Kidney glomerular epithelial cell (primary cell): ENCODE results near the gene HERPUD2.
"Not testable (repeated sequence)": the region's sequence is repeated elsewhere in the genome, so short reads cannot be mapped to it uniquely, and the experiment has no call there.

Source experiments
- DNase-seq: peaks from one replicate; lab custom pipeline; 2025; lab: John Stamatoyannopoulos, UW

Gene HERPUD2

GRCh38 chr7:35605760-35606159 is 89.2 kb downstream of the HERPUD2 start:
- peak; percentile 58 for DNase-seq

- DNase-seq, result no peak
These were observed 90.3 kb downstream of the HERPUD2 start for GRCh38 chr7:35604595-35604994.

GRCh38 chr7:35599645-35600044 is 95.3 kb downstream of the HERPUD2 start:
- no peak for DNase-seq

GRCh38 chr7:35599061-35599460 is 95.9 kb downstream of the HERPUD2 start:
- DNase-seq, result no peak

GRCh38 chr7:35596061-35596460 is 98.9 kb downstream of the HERPUD2 start:
- no peak for DNase-seq

- no peak for DNase-seq
These were observed 101.0 kb downstream of the HERPUD2 start for GRCh38 chr7:35593899-35594298.

- DNase-seq, result no peak
These were observed 106.3 kb downstream of the HERPUD2 start for GRCh38 chr7:35588647-35589046.

- DNase-seq, result no peak
These were observed 109.9 kb downstream of the HERPUD2 start for GRCh38 chr7:35584990-35585389.

GRCh38 chr7:35584533-35584932 is 110.4 kb downstream of the HERPUD2 start:
- not testable (repeated sequence) for DNase-seq
